ENCODE results near the gene DDX47. TPM values are rescaled to one million over a fixed set of nuclear protein-coding genes. Genes with fewer than 3 reads are reported as not detected.
A peak's percentile ranks its signal among the peaks of the same experiment; 100 is the strongest.
"Not testable (repeated sequence)": the region's sequence is repeated elsewhere in the genome, so short reads cannot be mapped to it uniquely, and the experiment has no call there.

Gene DDX47
- total RNA-seq, 2 donors from 2014 or later, result 92.3 to 154 TPM

- H3K4me3 ChIP-seq (ENCODE audit: low read length), result no peak overlapping the region
- no peak for DNase-seq
- Mint-ChIP-seq H3K4me1 (peaks cover 18% of the 10 kb centered on the region), H3K27me3 (ENCODE audit: insufficient read depth) (no peaks in the 10 kb centered on the region), H3K36me3 (ENCODE audit: low read depth) (peaks cover 49% of the 10 kb centered on the region), H3K27ac (peak overlapping the region; percentile 35), H3K4me3 (no peak overlapping the region), H3K9me3 (no peaks in the 10 kb centered on the region)
- H3K9me3 ChIP-seq (ENCODE audit: control insufficient read depth, low read length), result no peaks in the 10 kb centered on the region
- H3K27me3 ChIP-seq (ENCODE audit: control insufficient read depth, insufficient read depth, low read length, poor library complexity, severe bottlenecking), result no peaks in the 10 kb centered on the region
- H3K27ac ChIP-seq (ENCODE audit: low read depth, low read length), result no peak overlapping the region
- no peaks in the 10 kb centered on the region for H3K4me1 ChIP-seq (ENCODE audit: control insufficient read depth, insufficient read depth, low read length)
- no peak for TF ChIP-seq CTCF (conservative IDR thresholded peaks at IDR 0.05)
- H3K9ac ChIP-seq (ENCODE audit: extremely low read depth, low read length, poor library complexity, severe bottlenecking), result no peak overlapping the region
- WGBS, 2 experiments (ENCODE audit: insufficient coverage in 1 of 2, insufficient read length in 1 of 2), result 95 to 100% methylated on average over 1 to 3 of the region's 3 CpGs
- peaks cover 57% of the 10 kb centered on the region for H3K36me3 ChIP-seq (ENCODE audit: control insufficient read depth, insufficient read depth, low read length)
Observed at GRCh38 chr12:12837813-12838153, 24.6 kb downstream of the DDX47 start.

GRCh38 chr12:12839003-12839395 is 25.9 kb downstream of the DDX47 start:
- Histone ChIP-seq H3K36me3 (ENCODE audit: control insufficient read depth, insufficient read depth, low read length) (peaks cover 50% of the 10 kb centered on the region), H3K27me3 (ENCODE audit: control insufficient read depth, insufficient read depth, low read length, poor library complexity, severe bottlenecking) (no peaks in the 10 kb centered on the region), H3K4me3 (ENCODE audit: low read length) (no peak overlapping the region), H3K4me1 (ENCODE audit: control insufficient read depth, insufficient read depth, low read length) (no peaks in the 10 kb centered on the region), H3K27ac (ENCODE audit: low read depth, low read length) (no peak overlapping the region), H3K9ac (ENCODE audit: extremely low read depth, low read length, poor library complexity, severe bottlenecking) (no peak overlapping the region), H3K9me3 (ENCODE audit: control insufficient read depth, low read length) (no peaks in the 10 kb centered on the region)
- H3K27ac Mint-ChIP-seq, result no peak overlapping the region
- H3K9me3 Mint-ChIP-seq, result no peaks in the 10 kb centered on the region
- H3K27me3 Mint-ChIP-seq (ENCODE audit: insufficient read depth), result no peaks in the 10 kb centered on the region
- TF ChIP-seq CTCF (conservative IDR thresholded peaks at IDR 0.05), result no peak
- no peak for DNase-seq
- 91 to 100% methylated on average over 1 of the region's 1 CpG for WGBS, 2 experiments (ENCODE audit: insufficient coverage in 1 of 2, insufficient read length in 1 of 2)
- H3K4me1 Mint-ChIP-seq, result peaks cover 17% of the 10 kb centered on the region
- peaks cover 43% of the 10 kb centered on the region for H3K36me3 Mint-ChIP-seq (ENCODE audit: low read depth)
- no peak overlapping the region for H3K4me3 Mint-ChIP-seq

DNA sequence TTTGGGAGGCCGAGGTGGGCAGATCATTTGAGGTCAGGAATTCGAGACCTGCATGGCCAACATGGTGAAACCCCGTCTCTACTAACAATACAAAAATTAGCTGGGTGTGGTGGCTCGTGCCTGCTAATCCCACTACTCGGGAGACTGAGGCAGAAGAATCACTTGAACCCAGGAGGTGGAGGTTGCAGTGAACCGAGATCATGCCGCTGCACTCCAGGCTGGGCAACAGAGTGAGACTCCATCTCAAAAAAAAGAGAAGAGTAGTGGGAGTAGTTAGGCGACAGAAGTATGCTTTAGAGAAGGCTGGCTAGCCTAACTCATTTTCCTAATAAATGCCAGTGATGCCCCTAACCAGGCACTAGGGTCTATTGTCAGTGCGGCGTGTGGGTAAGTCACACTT is 26.3 kb downstream of the DDX47 start:
- H3K9me3 Mint-ChIP-seq; H3K27me3 Mint-ChIP-seq (ENCODE audit: insufficient read depth): not testable (repeated sequence)

GRCh38 chr12:12839873-12840579 is 26.9 kb downstream of the DDX47 start:
- Histone ChIP-seq H3K27me3 (ENCODE audit: control insufficient read depth, insufficient read depth, low read length, poor library complexity, severe bottlenecking) (no peaks in the 10 kb centered on the region), H3K27ac (ENCODE audit: low read depth, low read length) (no peak overlapping the region), H3K36me3 (ENCODE audit: control insufficient read depth, insufficient read depth, low read length) (peaks cover 46% of the 10 kb centered on the region), H3K4me3 (ENCODE audit: low read length) (no peak overlapping the region), H3K9ac (ENCODE audit: extremely low read depth, low read length, poor library complexity, severe bottlenecking) (no peak overlapping the region), H3K9me3 (ENCODE audit: control insufficient read depth, low read length) (no peaks in the 10 kb centered on the region), H3K4me1 (ENCODE audit: control insufficient read depth, insufficient read depth, low read length) (no peaks in the 10 kb centered on the region)
- peaks cover 12% of the 10 kb centered on the region for H3K4me1 Mint-ChIP-seq
- WGBS, 2 experiments (ENCODE audit: insufficient coverage in 1 of 2, insufficient read length in 1 of 2), result 90 to 98% methylated on average over 2 to 3 of the region's 5 CpGs
- H3K36me3 Mint-ChIP-seq (ENCODE audit: low read depth), result peaks cover 37% of the 10 kb centered on the region
- DNase-seq, result no peak
- no peaks in the 10 kb centered on the region for H3K27me3 Mint-ChIP-seq (ENCODE audit: insufficient read depth)
- no peaks in the 10 kb centered on the region for H3K9me3 Mint-ChIP-seq
- H3K27ac Mint-ChIP-seq, result no peak overlapping the region
- no peak overlapping the region for H3K4me3 Mint-ChIP-seq
- no peak for TF ChIP-seq CTCF (conservative IDR thresholded peaks at IDR 0.05)

More for the DNA sequence above, 26.3 kb downstream of the DDX47 start:
- not testable (repeated sequence) for H3K4me3 ChIP-seq (ENCODE audit: low read length); H3K4me1 ChIP-seq (ENCODE audit: control insufficient read depth, insufficient read depth, low read length); H3K27me3 ChIP-seq (ENCODE audit: control insufficient read depth, insufficient read depth, low read length, poor library complexity, severe bottlenecking); DNase-seq; H3K27ac ChIP-seq (ENCODE audit: low read depth, low read length); H3K27ac Mint-ChIP-seq; H3K4me3 Mint-ChIP-seq; H3K9ac ChIP-seq (ENCODE audit: extremely low read depth, low read length, poor library complexity, severe bottlenecking); H3K9me3 ChIP-seq (ENCODE audit: control insufficient read depth, low read length)
- WGBS, 2 experiments (ENCODE audit: insufficient coverage in 1 of 2, insufficient read length in 1 of 2), result 96% methylated on average over 4 to 10 of the region's 10 CpGs
- Mint-ChIP-seq H3K4me1 (peaks cover 17% of the 10 kb centered on the region), H3K36me3 (ENCODE audit: low read depth) (peaks cover 42% of the 10 kb centered on the region)
- peaks cover 50% of the 10 kb centered on the region for H3K36me3 ChIP-seq (ENCODE audit: control insufficient read depth, insufficient read depth, low read length)

All from endodermal cell (in vitro differentiated cells).